ENCODE results near the gene CTSF.

- no peak for TF ChIP-seq CTCF (optimal IDR thresholded peaks at IDR 0.05 in 1 of 3, IDR thresholded peaks at IDR 0.05 in 1 of 3, conservative IDR thresholded peaks at IDR 0.05 in 1 of 3; ENCODE audit: extremely low read depth in 1 of 3, insufficient read depth in 2 of 3, low read length in 3 of 3)
- no peak for TF ChIP-seq EZH2 (IDR thresholded peaks at IDR 0.05; ENCODE audit: low read length)
Observed at GRCh38 chr11:66593650-66594049, 25.2 kb upstream of the CTSF start.
